AML-193 (cell line): ENCODE measurements around the gene NKAIN2.
"Not testable (repeated sequence)": the region's sequence is repeated elsewhere in the genome, so short reads cannot be mapped to it uniquely, and the experiment has no call there.

Source experiments
- DNase-seq, 2 experiments: peaks; one replicate each; lab custom pipeline; 2025; lab: John Stamatoyannopoulos, UW

NKAIN2 gene

DNA sequence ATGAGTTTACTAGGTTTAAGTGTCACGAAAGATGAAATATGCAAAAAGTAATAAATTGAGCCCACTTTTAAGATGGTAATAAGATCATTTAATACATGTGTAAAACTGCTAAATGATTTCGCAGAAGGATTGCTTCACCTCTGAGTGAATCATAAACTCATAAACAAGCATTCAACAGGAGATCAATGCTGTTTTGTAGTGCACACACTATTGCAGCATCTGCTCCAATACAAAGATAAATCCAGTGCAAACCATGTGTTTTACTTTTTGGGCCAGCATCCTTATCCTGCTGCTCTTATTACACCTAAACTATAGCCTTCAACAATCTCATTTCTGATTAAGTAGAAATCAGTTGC, 400.1 kb downstream of the NKAIN2 start:
- no peak for DNase-seq

DNA sequence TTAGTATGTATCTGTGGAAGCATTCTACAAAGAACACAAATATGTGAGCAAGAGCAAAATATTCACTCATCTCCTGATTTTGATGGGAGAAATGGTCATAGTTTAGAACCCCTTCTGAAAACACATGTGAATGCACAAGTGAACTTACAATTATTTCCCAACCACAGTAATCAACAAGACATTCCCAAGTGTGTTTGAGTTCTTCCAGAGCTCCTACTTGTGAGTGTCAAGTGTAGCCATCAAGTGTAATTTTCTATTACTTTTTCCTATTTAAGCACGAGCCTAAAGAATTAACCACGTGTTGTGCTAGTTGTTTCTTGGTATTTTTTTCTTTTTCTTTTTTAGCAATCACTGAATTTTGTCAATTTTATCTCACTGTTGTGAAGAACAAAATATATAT, 402.3 kb downstream of the NKAIN2 start:
- no peak for DNase-seq

GRCh38 chr6:124223611-124224345, 420.1 kb downstream of the NKAIN2 start:
- DNase-seq = no peak

GRCh38 chr6:124226396-124226795, 422.7 kb downstream of the NKAIN2 start:
- no peak for DNase-seq

GRCh38 chr6:124233221-124233620, 429.6 kb downstream of the NKAIN2 start:
- no peak for DNase-seq

GRCh38 chr6:124234801-124235200, 431.1 kb downstream of the NKAIN2 start:
- DNase-seq = no peak

GRCh38 chr6:124237911-124238310, 434.2 kb downstream of the NKAIN2 start:
- no peak for DNase-seq

DNA sequence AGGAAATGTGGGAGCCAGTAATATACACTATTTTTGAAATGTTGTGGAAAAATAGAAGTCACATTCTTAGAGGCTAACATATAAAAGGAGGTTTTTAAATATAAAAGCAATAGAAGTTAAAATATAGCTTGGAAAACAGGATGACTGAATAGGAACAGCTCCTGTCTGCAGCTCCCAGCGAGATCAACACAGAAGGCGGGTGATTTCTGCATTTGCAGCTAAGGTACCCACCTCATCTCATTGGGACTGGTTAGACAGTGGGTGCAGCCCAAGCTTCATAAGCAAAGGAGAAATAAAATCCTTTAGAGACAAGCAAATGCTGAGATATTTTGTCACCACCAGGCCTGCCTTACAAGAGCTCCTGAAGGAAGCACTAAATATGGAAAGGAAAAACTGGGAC, 434.7 kb downstream of the NKAIN2 start:
- DNase-seq = not testable (repeated sequence)

GRCh38 chr6:124254941-124255685, 451.4 kb downstream of the NKAIN2 start:
- no peak for DNase-seq

- no peak for DNase-seq
Observed at GRCh38 chr6:124260337-124260736, 456.7 kb downstream of the NKAIN2 start.

GRCh38 chr6:124269733-124270132, 466.1 kb downstream of the NKAIN2 start:
- DNase-seq = no peak

DNA sequence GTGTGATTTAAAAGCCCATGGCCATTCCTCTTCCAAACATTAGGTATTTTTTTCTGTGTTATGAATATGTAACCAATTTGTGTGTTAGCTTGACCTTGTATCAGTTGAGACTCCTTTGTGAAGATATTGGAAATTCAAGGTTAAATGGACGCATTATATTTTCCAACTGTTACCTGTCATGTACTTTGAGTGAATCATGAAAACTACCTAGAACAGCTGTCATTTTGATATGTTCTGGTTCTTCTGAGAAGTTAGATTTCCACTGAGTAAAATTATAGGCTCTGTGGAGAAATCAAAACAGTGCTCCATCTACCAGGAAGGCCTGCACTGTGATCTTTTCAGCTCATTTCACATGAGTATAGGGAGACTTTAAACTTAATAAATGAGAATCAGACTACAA, 470.0 kb downstream of the NKAIN2 start:
- no peak for DNase-seq

GRCh38 chr6:124282541-124282940, 478.9 kb downstream of the NKAIN2 start:
- no peak for DNase-seq

DNA sequence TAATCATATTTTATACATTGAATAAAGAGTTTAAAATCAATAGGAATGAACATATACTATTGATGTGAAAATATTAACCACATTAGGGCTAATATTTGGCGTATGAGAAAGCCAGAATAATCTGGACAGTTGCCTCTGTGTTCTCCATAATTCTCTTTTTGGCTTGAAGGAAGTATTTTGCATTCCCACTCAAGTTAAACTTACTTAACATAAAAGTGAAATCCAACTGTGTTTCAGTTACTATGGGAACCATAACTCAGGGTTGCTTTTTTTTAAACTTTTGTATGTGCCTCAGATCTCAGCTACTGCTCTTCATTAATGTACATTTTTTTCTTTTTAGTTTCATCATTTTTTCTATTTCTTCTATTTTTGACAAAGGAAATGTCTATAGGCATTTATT, 479.8 kb downstream of the NKAIN2 start:
- no peak for DNase-seq

- DNase-seq = no peak
Observed at GRCh38 chr6:124285146-124285545, 481.5 kb downstream of the NKAIN2 start.

DNA sequence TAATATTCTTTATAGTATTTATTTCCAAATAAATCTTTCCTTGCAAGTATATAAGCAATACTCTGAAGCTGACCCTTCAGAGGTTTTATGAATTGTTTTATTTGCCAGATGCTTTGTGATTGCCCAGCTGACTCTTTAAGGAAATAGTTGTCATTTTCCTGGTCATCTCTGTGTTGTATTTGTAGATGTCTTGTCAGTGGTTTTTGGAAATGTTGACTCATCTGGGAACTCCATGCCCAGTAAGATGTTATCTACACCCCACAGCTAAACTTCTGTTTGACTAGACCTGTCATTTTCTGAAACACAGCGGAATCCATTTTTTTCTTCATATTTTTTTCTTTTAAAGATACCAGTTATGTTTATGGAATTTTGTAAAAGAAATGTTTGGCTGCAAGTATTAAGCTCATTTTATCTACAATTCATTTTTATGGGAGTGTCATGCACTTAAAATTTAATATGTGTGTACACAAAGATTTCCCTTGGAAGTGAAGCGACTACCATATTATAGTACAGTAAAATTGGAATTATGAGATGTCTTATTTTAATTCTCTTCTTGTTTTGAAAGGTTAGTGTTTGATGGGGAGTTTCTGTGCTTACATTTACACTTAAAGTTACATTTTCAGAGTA, 491.0 kb downstream of the NKAIN2 start:
- DNase-seq = no peak

DNA sequence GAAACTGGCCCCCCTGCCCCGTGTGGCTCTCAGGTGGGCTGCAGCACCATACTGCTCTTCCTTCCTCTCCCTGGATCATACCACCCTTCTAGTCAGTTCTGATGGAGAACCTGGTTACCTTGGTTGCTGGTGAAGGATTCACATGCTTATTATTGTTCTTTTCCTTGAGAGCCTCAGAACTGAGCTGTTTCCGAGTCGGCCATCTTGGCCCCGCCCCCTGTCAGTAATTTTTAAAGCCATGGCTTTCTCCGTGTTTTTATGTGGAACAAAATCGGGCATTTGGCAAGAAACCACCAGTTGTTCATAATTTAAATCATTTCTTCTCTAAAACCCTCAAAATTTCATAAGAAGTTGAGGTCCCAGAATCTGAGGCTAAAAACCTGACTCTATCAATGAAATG, 493.8 kb downstream of the NKAIN2 start:
- no peak for DNase-seq

- no peak for DNase-seq
Observed at GRCh38 chr6:124298730-124299129, 495.1 kb downstream of the NKAIN2 start.

DNA sequence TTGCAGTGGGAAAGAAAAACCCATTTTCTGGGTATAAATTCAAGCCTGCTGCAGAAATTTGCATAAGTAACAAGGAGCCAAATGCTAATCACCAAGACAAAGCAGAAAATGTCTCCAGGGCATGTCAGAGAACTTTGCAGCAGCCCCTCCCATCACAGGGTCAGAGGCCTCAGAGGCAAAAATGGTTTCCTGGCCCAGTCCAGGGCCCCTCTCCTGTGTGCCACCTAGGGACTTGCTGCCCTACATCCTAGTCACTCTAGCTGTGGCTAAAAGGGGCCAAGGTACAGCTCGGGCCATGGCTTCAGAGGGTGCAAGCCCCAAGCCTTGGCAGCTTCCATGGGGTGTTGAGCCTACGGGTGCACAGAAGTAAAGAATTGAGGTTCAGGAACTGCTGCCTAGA, 497.2 kb downstream of the NKAIN2 start:
- DNase-seq = not testable (repeated sequence)

GRCh38 chr6:124303971-124304370, 500.3 kb downstream of the NKAIN2 start:
- DNase-seq = no peak

DNA sequence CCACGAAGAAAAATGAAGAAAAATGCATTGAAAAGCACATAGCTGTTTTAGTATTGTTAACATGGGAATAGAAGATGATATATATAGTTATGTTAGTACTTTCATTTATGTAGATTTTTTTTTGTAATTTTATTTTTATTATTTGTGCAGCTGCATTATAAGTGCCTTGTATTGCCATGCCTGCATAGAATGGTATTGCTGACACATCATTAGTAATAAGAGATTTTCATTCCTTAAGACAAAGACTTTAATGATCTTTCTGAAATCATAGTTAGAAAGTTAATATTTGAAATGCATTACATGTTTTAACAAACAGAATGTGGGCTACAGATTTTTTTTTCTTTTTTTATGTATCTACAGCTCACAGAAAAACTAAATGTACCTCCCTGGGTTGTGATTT, 506.5 kb downstream of the NKAIN2 start:
- DNase-seq = no peak

GRCh38 chr6:124319410-124319809, 515.7 kb downstream of the NKAIN2 start:
- DNase-seq = no peak

GRCh38 chr6:124324237-124324636, 520.6 kb downstream of the NKAIN2 start:
- DNase-seq = no peak
